ENCODE results near the gene FTSJ1. TPM values are rescaled to one million over a fixed set of nuclear protein-coding genes. Genes with fewer than 3 reads are reported as not detected.

Gene FTSJ1
- total RNA-seq, 1 experiment from 2014 or later: 175 TPM

- no peak overlapping the region for H3K4me3 ChIP-seq (ENCODE audit: low read length)
- no peaks in the 10 kb centered on the region for H3K9me2 ChIP-seq (replicated peaks; ENCODE audit: low read length)
- no peak overlapping the region for H3K27ac ChIP-seq (ENCODE audit: low read length)
- H4K20me1 ChIP-seq (ENCODE audit: low read length): 0 out of 2 replicates have a peak, but pooled peaks cover 3% of the 10 kb centered on the region
- BruUV-seq (replicated peaks): no TSS peak
- H3K4me1 ChIP-seq (ENCODE audit: insufficient read depth, low read length): peaks cover 12% of the 10 kb centered on the region
- ChIA-PET POLR2A (ENCODE audit: unreplicated experiment) (no interaction called here), CTCF (no interaction called here)
- peaks cover 27% of the 10 kb centered on the region for H3K79me2 ChIP-seq (ENCODE audit: low read length)
- no peak for ATAC-seq
- no peaks in the 10 kb centered on the region for H3K9me3 ChIP-seq (ENCODE audit: low read length)
- no peak for DNase-seq
- H3F3A ChIP-seq (ENCODE audit: low read length, unreplicated experiment): no peaks in the 10 kb centered on the region
- H3K4me2 ChIP-seq (ENCODE audit: low read length): no peak overlapping the region
- TF ChIP-seq EZH2phosphoT487 (IDR thresholded peaks at IDR 0.05; ENCODE audit: borderline replicate concordance, low read length): no peak
- TF ChIP-seq CTCF (conservative IDR thresholded peaks at IDR 0.05; ENCODE audit: low read depth, low read length): no peak
- no peak for TF ChIP-seq EZH2 (IDR thresholded peaks at IDR 0.05; ENCODE audit: low read length, unreplicated experiment)
- H2AFZ ChIP-seq (ENCODE audit: low read length): no peak overlapping the region
- H3K9ac ChIP-seq (ENCODE audit: low read length): no peak overlapping the region
- no peaks in the 10 kb centered on the region for H3K27me3 ChIP-seq (ENCODE audit: low read length)
- intact Hi-C loops (cut with micrococcal nuclease): no loop called here
- H3K36me3 ChIP-seq (ENCODE audit: low read depth, low read length): no peaks in the 10 kb centered on the region
Measured at GRCh38 chrX:48472225-48472624, 3.8 kb upstream of the FTSJ1 start.

GRCh38 chrX:48472851-48473703 is 2.9 kb upstream of the FTSJ1 start:
- POLR2A ChIA-PET (ENCODE audit: unreplicated experiment): no interaction called here
- Histone ChIP-seq H3K4me2 (ENCODE audit: low read length) (no peak overlapping the region), H3K27me3 (ENCODE audit: low read length) (no peaks in the 10 kb centered on the region)

More at GRCh38 chrX:48472851-48473703, 2.9 kb upstream of the FTSJ1 start:
- ATAC-seq (no peak), DNase-seq (no peak)
- Histone ChIP-seq H3K9me2 (replicated peaks; ENCODE audit: low read length) (no peaks in the 10 kb centered on the region), H3K4me3 (ENCODE audit: low read length) (no peak overlapping the region), H3K27ac (ENCODE audit: low read length) (no peak overlapping the region), H3K9ac (ENCODE audit: low read length) (no peak overlapping the region), H3F3A (ENCODE audit: low read length, unreplicated experiment) (no peaks in the 10 kb centered on the region), H3K9me3 (ENCODE audit: low read length) (no peaks in the 10 kb centered on the region), H3K36me3 (ENCODE audit: low read depth, low read length) (no peaks in the 10 kb centered on the region; the same call in 1 of the 2 replicates), H3K79me2 (ENCODE audit: low read length) (peaks cover 36% of the 10 kb centered on the region), H4K20me1 (ENCODE audit: low read length) (peaks cover 10% of the 10 kb centered on the region; the same call in 1 of the 2 replicates), H3K4me1 (ENCODE audit: insufficient read depth, low read length) (peaks cover 19% of the 10 kb centered on the region), H2AFZ (ENCODE audit: low read length) (no peak overlapping the region)
- TF ChIP-seq CTCF (conservative IDR thresholded peaks at IDR 0.05; ENCODE audit: low read depth, low read length) (no peak), EZH2 (IDR thresholded peaks at IDR 0.05; ENCODE audit: low read length, unreplicated experiment) (no peak)
- BruUV-seq (replicated peaks): no TSS peak
- CTCF ChIA-PET: no interaction called here
- intact Hi-C loops (cut with micrococcal nuclease): no loop called here

All from PC-3 (cell line).